ENCODE measurements around the gene PCDHB3. TPM values are rescaled to one million over a fixed set of nuclear protein-coding genes. Genes with fewer than 3 reads are reported as not detected.
"Not testable (repeated sequence)": the region's sequence is repeated elsewhere in the genome, so short reads cannot be mapped to it uniquely, and the experiment has no call there.

PCDHB3 gene
- total RNA-seq, 1 donor from 2014 or later: 1.1 TPM

DNA sequence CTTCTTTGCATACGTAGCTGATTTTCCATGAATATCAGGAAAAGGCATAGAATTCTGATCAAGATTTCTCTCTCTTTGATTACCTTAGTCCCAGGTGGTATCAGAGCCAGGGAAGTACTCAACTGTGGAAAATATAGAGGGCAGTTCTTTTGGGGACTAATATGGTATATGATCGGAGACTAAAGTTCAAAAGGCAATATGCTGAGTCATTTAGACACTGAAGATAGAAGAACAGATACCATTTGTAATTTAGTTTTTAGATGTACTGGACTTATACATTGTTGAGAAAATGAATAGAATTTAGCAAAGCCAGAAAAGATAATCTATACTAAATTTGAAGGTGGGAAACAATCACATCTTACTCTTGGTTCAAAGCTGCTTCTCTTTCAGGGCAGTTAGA lies 5.1 kb downstream of the PCDHB3 start:
- peaks cover 17 to 48% of the 10 kb centered on the region in 2 donors for H3K9me3 ChIP-seq
- intact Hi-C loops (cut with DNase I): no loop called here
- no peaks in the 10 kb centered on the region for H3K27me3 ChIP-seq
- no peaks in the 10 kb centered on the region for H3K36me3 ChIP-seq
- no peak for DNase-seq (ENCODE audit: low spot score in 2 of 2)
- no peak overlapping the region for H3K27ac ChIP-seq
- TF ChIP-seq, protein P1, sequence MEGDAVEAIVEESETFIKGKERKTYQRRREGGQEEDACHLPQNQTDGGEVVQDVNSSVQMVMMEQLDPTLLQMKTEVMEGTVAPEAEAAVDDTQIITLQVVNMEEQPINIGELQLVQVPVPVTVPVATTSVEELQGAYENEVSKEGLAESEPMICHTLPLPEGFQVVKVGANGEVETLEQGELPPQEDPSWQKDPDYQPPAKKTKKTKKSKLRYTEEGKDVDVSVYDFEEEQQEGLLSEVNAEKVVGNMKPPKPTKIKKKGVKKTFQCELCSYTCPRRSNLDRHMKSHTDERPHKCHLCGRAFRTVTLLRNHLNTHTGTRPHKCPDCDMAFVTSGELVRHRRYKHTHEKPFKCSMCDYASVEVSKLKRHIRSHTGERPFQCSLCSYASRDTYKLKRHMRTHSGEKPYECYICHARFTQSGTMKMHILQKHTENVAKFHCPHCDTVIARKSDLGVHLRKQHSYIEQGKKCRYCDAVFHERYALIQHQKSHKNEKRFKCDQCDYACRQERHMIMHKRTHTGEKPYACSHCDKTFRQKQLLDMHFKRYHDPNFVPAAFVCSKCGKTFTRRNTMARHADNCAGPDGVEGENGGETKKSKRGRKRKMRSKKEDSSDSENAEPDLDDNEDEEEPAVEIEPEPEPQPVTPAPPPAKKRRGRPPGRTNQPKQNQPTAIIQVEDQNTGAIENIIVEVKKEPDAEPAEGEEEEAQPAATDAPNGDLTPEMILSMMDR (IDR thresholded peaks at IDR 0.05): no peak
- no peak overlapping the region for H3K4me3 ChIP-seq
- H3K4me1 ChIP-seq: no peaks in the 10 kb centered on the region

DNA sequence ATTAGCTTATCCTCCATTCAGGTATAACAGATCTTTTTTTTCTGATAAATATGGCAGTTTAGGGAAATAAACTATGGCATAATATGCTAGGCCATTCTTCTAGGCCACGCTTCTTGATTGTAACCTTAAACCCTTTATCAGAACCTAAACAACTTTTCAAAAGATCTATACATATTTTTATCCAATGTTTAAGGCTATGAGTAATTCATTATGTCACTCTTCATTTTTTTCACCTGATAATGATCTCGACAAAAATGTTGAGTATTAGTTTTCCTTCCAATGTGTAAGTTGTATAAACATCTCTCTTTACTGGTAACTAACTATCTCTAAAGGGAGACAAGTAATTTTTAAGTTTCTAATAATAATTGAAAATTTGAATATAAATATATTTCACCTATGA lies 19.0 kb downstream of the PCDHB3 start:
- Histone ChIP-seq H3K36me3 (no peaks in the 10 kb centered on the region), H3K4me1 (no peaks in the 10 kb centered on the region), H3K27ac (no peak overlapping the region), H3K4me3 (no peak overlapping the region), H3K27me3 (no peaks in the 10 kb centered on the region), H3K9me3 (peaks cover 11 to 56% of the 10 kb centered on the region in 2 donors)
- TF ChIP-seq, protein P1 (IDR thresholded peaks at IDR 0.05): no peak
- intact Hi-C loops (cut with DNase I): no loop called here
- DNase-seq (ENCODE audit: low spot score in 2 of 2): no peak

DNA sequence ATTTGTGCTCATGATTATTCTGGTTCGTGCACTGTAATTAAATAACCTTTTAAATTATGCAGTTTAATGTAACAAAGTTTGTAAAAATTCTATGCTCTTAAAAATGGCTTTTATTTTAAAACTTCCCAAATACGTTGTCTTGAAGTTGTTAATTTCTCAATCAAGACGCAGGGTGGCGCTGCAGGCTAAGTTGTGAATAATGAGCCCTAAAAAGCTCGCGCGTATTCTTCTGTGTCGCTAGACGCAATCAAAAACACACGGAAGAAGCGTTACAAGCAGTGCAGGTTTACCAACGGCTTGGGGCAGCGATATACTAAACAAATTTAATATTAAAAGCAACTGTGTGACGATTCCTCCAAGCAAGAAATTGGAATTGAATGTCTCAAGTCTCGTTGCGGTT lies 21.3 kb downstream of the PCDHB3 start, which contains the start of gene PCDHB4:
Gene PCDHB4 (plus strand): TSS at position 256 of the 400 bp plus-strand sequence. CDS start 181 bp downstream, outside the sequence.
- peaks cover 11 to 61% of the 10 kb centered on the region in 2 donors for H3K9me3 ChIP-seq
- DNase-seq (ENCODE audit: low spot score in 2 of 2): no peak
- peak within 1 kb of the TSS in 1 of 2 donors; percentile 55 for H3K4me3 ChIP-seq
- no peaks in the 10 kb centered on the region for H3K36me3 ChIP-seq
- no peaks in the 10 kb centered on the region for H3K27me3 ChIP-seq
- no peak within 1 kb of the TSS for H3K27ac ChIP-seq
- no peaks in the 10 kb centered on the region for H3K4me1 ChIP-seq
- TF ChIP-seq, protein P1 (IDR thresholded peaks at IDR 0.05): peak in 1 of 3 experiments; percentile 17
- intact Hi-C loops (cut with DNase I): no loop called here

DNA sequence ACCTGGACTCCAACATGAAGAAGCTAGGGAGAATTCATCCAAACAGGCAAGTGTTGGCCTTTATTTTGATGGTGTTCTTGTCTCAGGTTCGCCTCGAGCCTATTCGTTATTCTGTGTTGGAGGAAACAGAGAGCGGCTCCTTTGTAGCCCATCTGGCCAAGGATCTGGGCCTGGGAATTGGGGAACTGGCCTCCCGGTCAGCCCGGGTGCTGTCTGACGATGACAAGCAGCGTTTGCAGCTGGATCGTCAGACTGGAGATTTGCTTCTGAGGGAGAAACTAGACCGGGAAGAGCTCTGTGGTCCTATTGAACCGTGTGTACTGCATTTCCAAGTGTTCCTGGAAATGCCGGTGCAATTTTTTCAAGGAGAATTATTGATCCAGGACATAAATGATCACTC lies 21.7 kb downstream of the PCDHB3 start:
- TF ChIP-seq, protein P1 (IDR thresholded peaks at IDR 0.05): no peak
- no peaks in the 10 kb centered on the region for H3K36me3 ChIP-seq
- DNase-seq (ENCODE audit: low spot score in 2 of 2): no peak
- peak overlapping the region in 1 of 2 donors; percentile 55 for H3K4me3 ChIP-seq
- H3K27ac ChIP-seq: no peak overlapping the region
- H3K4me1 ChIP-seq: no peaks in the 10 kb centered on the region
- intact Hi-C loops (cut with DNase I): no loop called here
- no peaks in the 10 kb centered on the region for H3K27me3 ChIP-seq
- H3K9me3 ChIP-seq: peaks cover 11 to 61% of the 10 kb centered on the region in 2 donors

DNA sequence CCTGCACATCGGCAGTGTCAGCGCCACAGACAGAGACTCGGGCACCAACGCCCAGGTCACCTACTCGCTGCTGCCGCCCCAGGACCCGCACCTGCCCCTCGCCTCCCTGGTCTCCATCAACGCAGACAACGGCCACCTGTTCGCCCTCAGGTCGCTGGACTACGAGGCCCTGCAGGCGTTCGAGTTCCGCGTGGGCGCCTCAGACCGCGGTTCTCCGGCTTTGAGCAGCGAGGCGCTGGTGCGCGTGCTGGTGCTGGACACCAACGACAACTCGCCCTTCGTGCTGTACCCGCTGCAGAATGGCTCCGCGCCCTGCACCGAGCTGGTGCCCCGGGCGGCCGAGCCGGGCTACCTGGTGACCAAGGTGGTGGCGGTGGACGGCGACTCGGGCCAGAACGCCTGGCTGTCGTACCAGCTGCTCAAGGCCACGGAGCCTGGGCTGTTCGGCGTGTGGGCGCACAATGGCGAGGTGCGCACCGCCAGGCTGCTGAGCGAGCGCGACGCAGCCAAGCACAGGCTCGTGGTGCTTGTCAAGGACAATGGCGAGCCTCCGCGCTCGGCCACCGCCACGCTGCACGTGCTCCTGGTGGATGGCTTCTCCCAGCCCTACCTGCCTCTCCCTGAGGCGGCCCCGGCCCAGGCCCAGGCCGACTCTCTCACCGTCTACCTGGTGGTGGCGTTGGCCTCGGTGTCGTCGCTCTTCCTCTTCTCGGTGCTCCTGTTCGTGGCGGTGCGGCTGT lies 23.3 kb downstream of the PCDHB3 start:
- H3K4me1 ChIP-seq; intact Hi-C loops (cut with DNase I); H3K27ac ChIP-seq; H3K27me3 ChIP-seq; H3K36me3 ChIP-seq; DNase-seq (ENCODE audit: low spot score in 2 of 2): not testable (repeated sequence)
- Histone ChIP-seq H3K9me3 (peaks cover 16 to 67% of the 10 kb centered on the region in 2 donors), H3K4me3 (peak overlapping the region in 1 of 2 donors; percentile 6)

DNA sequence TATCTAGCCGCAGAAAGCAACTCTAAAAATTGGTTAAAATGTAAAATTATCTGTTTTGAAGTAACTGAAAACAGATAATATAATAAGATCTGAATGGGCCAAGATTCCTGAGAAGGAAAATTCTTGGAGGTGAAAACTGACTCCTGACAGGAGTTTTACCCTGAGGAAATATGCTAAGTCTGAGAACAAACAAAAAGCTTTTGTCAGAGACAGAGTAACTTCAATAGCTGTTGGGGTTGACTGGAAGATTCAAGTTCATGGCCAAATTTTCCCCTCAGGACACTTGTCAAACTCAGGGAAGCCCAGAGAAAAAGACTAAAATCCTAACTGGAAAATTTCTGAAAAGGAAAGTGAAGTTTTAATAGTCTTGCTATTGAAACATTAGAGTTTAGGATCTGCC lies 27.0 kb downstream of the PCDHB3 start:
- no peak overlapping the region for H3K4me3 ChIP-seq
- TF ChIP-seq, protein P1 (IDR thresholded peaks at IDR 0.05): no peak
- H3K27me3 ChIP-seq: no peaks in the 10 kb centered on the region
- no peak for DNase-seq (ENCODE audit: low spot score in 2 of 2)
- H3K36me3 ChIP-seq: no peaks in the 10 kb centered on the region
- no peak overlapping the region for H3K27ac ChIP-seq
- peaks cover 12 to 73% of the 10 kb centered on the region in 2 donors for H3K9me3 ChIP-seq
- intact Hi-C loops (cut with DNase I): no loop called here
- no peaks in the 10 kb centered on the region for H3K4me1 ChIP-seq

Measured in ascending aorta (tissue), 2 donors.